Measurements from ENCODE around the gene KCNIP1.

- TF ChIP-seq JUND (IDR thresholded peaks at IDR 0.05): peak; percentile 72
- TF ChIP-seq POLR2A (IDR thresholded peaks at IDR 0.05; ENCODE audit: borderline replicate concordance, extremely low read depth, insufficient read depth, insufficient read length): no peak
- no peak for TF ChIP-seq ELF1 (IDR thresholded peaks at IDR 0.05; ENCODE audit: borderline replicate concordance, low read depth)
- no peak for TF ChIP-seq CTCF (IDR thresholded peaks at IDR 0.05 in 2 of 3, conservative IDR thresholded peaks at IDR 0.05 in 1 of 3; ENCODE audit: borderline replicate concordance in 1 of 3, insufficient read depth in 1 of 3, low read depth in 2 of 3, low read length in 2 of 3)
- TF ChIP-seq POLR2AphosphoS5 (IDR thresholded peaks at IDR 0.05; ENCODE audit: low read depth, low read length): no peak
- no peak for TF ChIP-seq SRF (IDR thresholded peaks at IDR 0.05; ENCODE audit: low read depth)
- peak; percentile 26; the same call in 1 of the 2 replicates for TF ChIP-seq MAX (IDR thresholded peaks at IDR 0.05)
- TF ChIP-seq EZH2phosphoT487 (IDR thresholded peaks at IDR 0.05; ENCODE audit: borderline replicate concordance): no peak
Observed at GRCh38 chr5:170614720-170615119, 110.9 kb downstream of the KCNIP1 start.
